ENCODE results near the gene MAPK10.

The MAPK10 gene

DNA sequence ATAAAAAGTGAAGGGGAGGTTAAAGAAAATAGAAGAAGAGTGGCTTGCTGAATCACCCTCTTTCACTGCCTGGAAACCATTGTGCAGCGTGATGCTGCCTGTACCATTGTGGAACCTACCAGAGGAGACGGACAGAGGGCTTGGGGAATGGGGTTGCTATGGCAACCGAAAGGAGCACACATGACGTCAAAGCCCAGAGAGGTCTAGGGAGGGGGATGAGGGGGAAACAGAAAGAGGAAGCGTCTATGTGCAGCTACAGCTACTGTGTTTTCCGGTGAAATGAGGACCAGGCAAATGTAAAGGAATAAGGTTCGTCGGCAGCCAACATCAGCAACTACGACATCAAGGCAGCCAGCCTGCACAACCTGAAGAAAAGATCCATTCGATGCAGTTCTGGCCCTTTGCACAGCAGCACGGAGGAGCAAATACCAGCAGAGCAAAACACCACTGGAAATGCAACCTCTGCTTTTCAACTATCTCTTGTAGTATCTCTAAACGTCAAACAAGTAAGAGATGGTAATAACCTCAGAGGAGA lies at the start of gene MAPK10:
Gene MAPK10, minus strand, starts transcription at position 110 of the 535 bp plus-strand sequence.
- peak; percentile 91 for DNase-seq

DNA sequence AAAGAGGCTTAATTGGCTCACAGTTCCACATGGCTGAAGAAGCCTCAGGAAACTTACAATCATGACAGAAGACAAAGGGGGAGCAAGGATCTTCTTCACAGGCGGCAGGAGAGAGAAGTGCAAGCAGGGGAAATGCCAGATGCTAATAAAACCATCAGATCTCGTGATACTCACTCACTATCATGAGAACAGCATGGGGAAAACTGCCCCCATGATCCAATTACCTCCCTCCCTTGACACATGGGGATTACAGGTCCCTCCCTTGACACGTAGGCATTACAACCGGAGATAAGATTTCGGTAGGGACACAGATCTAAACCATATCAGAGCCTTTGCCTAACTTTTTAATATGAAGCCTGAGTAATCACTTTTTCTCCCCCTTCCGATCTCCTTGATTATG lies 43.7 kb upstream of the MAPK10 start:
- no peak for DNase-seq

DNA sequence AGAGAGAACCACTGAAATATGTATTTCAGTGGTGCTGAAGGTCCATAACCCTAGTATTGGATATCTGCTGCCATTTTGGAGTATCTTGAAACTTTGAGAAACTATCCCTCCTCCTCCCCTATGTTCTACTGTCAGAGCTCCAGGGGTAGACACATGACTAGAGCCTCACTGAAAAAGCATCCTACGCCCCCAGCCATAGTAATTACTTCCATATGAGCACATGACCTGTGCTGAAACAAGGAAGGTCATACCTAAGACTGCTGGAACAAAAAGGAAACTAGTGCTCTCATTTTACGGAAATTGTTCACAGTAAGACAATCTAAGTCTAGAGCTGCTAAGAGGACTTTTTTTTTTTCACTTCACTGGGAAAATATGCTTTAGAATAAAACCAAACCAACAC lies 42.0 kb upstream of the MAPK10 start:
- DNase-seq = no peak

DNA sequence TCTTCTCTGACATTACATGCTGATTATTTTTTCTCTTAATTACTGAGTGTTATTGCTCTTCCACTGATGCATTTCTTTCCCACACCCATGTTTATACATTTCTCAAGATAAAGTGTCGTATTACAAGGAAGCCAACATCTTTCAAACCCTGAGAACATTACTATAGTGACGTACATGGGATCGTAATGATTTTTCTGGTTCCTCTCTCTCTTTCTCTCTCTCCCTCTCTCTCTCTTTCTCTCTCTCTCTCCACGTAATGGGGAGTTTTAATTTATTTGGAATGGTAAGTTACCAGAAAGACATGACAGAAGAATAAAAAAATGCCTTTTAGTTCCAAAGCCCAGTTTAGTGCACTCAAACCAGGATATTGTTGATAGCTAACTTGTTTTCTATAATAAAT lies 40.4 kb upstream of the MAPK10 start:
- DNase-seq = no peak

DNA sequence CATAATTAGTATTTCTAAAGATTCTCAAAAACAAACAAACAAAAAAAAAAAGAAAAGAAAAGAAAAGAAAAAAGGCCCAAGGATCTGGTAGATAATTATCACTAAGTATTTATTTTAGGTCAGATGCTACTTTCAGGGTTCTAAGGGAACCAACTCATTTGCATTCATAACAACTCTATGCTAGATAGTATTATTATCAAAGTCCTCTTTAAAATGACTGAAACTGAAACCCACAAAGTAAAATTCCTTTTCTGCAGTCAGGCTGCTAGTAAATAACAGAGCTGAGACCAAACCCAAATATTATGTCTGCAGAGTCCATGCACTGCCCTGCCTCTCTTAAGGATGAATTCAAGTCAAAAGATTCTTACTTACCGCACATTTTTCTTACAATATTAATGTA lies 38.3 kb upstream of the MAPK10 start:
- no peak for DNase-seq

DNA sequence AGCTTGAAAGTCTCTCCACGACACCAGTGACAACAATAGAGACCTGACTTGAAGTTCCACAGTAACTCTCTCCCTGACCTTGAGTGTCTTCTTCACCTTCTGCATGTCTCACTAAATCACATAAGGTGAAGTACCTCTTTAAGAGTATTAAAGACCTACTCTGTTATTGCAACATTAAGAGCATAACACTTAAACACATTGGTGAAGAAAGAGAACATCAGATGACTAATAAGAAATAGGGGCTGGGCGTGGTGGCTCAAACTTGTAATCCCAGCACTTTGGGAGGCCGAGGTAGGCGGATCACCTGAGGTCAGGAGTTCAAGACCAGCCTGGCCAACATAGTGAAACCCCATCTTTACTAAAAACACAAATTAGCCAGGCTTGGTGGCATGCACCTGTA lies 33.9 kb upstream of the MAPK10 start:
- no peak for DNase-seq

DNA sequence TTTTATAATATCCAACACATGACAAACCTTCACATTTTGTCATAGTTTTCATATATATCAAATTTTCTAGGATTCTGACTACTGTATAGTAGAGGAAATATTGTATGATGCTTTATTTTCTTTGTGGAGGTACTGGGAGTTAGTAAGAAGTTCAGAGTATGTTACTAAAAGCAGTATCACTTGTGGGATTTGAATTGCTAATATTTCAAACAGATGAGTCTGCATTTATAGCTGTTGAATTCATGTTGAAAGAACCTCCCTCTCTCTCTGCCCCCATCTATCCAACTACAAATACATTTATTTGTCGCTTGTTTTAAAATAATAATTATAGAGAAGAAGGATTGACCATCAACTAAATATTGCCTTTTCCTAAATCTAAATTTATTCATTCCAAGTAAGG lies 29.8 kb upstream of the MAPK10 start:
- no peak for DNase-seq

DNA sequence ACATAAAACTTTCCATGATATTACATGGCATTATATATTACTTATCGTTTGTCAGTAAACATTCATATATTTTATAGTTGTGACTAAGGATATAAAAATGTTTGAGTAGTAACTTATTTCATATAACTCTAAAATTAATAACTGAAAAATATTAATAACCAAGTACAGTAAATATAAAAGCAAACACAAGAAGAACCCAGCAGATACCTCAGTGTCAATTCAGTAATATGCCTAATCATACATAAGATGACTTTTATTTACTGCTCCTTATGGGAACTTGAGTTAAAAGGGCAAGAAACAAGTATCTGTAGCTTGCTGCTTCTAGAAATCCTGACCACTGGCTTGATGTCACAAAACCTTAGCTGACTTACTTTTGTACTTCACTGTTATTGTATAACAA lies 28.4 kb upstream of the MAPK10 start:
- no peak for DNase-seq

DNA sequence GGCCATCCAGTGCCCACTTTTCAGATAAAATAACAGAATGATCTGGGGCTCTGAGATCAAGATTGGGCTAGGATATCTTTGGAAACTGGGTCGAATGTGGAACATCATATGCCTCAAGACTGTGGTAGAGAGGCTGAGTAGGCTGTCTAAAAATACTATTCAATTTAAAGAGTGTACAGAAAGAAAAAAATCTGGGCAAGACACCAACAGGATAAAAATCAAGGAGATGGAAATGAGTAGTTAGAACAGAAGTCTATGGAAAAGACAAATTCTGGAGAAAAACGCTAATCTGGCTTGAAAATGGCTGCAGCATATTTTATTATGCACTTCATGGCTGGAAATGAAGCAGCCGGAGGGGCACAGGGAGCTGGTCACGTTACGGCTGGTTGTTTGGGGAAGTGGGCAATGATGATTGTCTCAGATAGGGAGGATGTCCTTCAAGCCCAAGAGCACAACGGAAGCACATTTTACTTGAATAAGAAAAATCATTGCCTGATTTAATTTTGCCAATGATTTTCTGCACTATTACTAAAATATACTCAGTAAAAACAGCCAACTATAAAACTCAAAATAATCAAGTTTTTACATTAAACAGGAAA lies 27.1 kb upstream of the MAPK10 start:
- DNase-seq = no peak

DNA sequence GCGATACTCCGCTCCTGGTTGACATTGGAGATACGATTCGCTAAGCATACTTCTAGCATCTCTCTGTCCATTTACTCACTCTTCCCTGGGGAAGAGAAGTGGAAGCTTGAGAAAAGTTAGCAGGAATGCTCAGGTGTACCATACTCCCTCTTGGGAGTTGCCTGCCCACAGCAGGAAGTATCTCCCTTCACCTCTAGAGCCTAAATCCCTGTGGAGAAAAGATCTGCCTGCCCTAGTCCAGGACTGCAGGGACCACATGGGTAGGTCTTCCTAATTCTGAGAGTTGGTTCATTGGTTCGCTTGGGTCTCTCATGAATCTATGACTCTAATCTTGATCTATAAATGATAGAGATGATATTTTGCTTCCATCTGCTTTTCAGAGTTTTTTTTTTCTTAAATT lies 26.3 kb upstream of the MAPK10 start:
- no peak for DNase-seq

DNA sequence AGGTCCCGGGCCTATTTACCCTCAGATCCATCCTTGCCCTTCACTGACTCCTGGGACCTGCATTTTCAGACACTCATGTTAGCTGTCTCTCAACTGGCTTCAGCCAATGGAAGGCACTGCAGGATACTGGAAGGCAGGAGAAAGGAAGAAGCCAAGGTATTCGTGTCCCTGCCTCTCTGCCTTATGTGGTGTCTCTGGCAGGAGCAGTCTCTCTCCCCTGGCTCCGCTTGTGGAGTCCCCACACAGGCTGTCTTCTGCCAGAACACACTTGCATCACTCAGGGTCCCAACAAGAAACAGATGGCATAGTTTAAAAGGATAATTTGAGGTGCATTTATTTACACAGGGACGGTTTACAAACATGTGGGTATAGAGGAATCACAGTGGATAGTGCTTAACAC lies 21.6 kb upstream of the MAPK10 start:
- no peak for DNase-seq

DNA sequence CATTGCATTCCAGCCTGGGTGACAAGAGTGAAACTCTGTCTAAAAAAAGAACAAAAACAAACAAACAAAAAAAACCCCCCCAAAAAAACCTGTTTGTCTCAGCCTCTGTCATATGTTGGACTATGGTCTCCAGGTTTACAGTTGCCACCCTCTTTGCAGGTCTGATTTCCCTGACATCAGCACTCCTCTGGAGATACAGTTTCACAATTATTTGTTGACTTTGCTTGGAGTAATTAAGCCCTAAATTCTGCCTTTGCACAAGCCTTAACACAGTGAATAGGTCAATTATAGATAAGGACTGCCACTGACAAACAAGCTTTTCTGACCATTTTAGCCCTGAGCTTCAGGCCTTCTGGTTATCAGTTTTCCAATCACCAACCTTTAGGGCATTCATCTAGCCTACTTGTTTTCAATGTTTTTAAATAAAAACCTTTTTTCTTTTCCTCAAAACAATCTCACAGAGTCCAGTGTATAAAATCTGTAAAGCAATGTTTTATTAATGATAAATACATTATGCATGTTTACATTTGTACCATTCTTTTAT lies 20.4 kb upstream of the MAPK10 start:
- DNase-seq = peak; percentile 34

DNA sequence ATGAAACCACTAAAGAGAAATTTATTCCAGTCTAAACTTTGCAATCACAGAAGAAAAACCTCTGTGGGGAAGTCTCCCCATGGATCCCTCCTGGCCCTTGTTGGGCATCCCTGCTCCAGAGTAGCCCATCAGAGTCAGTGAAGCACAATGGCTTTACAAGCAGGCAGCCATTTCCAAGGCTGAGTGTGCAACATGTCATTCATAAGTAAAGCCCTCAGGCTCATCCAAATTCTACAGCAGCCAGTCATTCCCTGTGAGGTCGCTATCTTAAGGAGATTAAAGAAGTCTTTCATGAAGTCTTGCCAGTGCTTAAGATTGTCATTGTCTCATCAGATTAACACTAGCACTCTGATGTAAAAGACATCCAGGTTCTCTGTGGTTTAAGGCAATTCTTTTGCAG lies 17.0 kb upstream of the MAPK10 start:
- no peak for DNase-seq

DNA sequence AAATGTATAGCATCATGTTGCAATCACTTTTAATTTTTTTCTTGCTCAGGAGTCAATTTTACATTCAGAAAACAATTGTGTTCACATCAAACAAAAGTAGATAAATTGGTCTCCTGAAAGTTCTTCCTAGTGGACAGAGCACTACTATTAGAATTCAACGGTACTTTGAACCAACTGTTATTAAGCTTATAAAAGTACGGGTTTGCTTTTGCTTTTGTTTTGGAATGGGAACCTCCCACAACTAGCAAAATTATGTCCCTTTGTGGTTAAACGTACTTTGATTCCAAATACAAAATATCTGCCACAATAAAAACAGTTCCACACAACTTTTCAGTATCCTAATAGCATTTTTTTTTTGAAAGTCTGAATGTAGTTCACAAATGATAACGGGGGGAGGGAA lies 8.6 kb upstream of the MAPK10 start:
- no peak for DNase-seq

DNA sequence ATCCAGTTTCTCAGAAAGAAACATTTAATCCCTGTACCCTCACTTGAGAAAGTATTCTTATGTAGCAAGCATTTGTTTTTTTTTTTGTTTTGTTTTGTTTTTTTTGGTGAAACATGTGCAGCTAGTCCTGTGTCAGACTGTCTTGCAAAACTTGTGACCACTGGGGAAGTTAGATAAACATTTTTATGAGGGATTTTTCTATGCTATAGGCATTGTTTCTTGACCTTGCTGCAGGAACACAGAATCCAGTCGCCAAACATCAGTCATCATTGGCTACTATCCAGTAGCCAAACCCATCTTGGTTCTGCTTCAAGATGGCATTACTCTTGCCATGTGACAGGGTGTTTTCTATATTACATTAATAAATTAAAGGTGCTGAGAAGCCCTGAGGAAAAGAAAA lies 7.7 kb upstream of the MAPK10 start:
- DNase-seq = no peak

DNA sequence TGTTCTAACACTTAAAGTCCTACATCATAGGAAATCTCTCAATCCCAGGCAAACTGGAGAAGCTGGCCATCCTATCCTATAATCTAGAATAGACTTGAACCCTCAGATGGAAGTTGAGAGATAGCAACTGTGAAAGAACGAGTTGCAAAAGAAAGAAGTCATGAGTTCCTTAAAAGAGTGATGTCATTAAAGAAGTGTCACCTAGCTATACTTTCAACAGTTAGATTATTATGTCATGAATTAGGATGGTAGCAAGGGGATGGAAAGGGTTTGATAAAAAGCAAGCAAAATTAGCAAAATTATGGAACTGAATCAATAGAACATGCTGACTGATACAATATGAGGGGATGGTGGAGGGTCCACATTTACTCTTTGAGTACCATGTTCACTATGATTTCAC lies 7.1 kb upstream of the MAPK10 start:
- DNase-seq = no peak

DNA sequence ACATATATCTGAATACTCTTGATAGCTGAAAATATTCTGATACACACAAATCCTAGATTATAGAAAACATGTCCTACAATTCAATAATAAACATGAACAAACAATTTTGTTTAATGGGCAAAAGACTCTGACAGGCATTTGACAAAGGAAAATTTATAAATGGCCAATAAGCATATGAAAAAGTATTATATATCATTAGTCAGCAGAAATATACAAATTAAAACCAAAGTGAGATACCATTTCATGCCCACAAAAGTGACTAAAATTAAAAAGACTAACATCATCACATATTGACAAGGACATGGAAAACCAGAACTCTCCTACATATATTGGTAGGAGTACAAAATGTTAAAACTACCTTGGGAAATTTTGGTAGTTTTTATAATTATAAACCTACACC lies 2.7 kb upstream of the MAPK10 start:
- DNase-seq = no peak

DNA sequence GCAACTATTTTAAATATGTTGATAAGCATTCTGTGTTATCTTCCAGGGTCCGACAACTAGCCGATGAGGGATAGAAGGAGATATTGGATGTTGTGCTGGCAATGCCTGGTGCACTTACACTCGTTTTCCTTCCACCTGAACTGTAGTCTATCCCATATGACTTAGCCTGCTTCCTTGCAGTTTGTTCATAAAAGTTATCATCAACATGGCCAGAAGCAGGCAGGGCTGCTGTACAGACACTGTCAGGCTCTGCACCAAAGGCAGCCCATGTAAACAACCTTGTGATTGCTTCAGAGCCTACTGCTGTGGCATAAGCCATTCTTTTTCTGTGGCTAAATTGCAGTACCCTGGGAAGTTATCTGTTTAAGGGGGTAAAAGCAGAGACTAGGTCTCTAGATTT lies 1.6 kb downstream of the MAPK10 start:
- no peak for DNase-seq

DNA sequence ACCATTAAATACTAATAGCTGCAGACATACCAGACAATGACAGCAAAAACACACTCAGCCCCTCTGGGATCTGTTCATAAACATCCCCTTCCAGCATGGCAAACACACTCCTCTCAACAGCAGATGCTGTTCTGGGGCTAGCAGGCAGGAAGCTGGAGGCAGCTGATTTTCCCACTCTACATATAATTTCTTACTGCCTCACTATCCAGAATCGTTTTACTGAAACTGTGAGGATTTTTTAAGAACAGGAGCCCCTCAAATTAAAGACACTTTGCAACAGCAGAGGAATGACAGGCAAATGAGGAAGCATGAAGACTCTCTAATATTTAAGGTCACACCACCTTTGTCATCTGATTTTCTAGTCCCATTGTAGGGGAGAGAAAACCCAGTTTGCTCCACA lies 2.2 kb downstream of the MAPK10 start:
- DNase-seq = no peak

DNA sequence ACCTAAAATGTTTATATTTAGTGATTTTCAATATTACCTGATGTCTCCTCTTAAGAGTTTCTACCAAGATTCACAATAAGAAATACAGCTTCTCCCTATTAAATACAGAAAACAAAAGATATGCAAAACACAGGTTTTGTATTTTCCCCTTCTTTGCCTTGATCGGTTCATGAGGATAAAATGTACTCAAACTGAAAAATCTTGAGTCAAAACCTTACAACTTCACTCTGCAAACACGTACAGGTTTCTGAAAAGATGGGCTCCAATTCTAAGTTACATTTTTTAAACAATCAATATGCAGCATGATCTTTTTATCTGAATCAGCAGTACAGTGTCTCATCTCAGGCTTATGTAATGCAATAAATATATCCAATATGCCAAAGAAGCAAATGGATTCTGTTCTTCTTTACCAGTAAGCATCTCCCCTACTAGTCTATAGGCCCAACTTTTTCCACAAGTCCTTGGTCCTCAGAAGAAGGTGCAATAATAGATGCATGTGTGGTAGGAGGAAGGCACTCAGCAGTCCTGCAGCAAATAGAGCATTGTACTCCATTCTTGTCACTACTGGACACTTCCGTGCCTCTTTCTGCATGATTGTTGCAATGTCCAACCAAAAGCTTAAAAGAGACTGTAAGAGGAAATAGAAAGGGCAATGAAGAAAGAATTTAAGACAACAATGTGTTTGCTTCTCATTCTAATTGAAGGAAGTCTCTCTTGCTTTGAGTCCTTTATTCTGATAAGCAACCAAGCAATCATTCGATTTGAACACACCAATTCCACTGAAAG lies 3.2 kb downstream of the MAPK10 start:
- DNase-seq = no peak

DNA sequence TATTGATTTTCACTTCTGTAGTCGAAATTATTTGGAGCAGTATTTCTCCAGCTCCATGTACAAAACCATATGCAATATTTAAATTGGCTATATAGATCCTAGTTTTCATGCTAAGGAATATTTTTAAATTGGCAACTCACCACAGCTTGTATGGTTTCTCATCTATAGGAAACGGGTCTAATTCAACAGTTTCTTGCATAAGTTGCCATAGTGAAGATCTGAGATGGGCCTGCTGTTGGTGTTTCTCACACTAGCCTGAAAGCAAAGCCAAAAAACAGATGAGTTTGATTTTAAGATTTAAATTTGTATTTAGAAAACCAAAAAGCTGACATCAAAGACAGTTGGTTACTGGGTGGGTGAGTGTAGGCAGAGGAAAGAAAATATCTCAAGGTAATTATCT lies 5.5 kb downstream of the MAPK10 start:
- no peak for DNase-seq

DNA sequence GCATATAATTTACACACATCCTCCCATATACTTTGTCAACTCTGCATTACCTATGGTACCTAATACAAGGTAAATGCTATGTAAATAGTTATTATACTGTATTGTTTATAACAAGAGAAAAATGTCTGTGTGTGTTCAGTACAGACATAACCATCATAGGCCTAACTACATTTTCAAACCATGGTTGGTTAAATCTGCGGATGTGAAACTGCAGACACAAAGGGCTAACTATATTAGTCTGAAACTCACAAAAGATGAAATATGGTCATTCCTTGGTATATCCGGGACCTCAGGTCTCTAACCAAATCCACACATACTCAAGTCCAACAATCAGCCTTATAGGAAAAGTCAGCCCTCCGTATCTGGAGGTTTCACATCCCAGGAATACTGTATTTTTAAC lies 13.5 kb downstream of the MAPK10 start:
- no peak for DNase-seq

DNA sequence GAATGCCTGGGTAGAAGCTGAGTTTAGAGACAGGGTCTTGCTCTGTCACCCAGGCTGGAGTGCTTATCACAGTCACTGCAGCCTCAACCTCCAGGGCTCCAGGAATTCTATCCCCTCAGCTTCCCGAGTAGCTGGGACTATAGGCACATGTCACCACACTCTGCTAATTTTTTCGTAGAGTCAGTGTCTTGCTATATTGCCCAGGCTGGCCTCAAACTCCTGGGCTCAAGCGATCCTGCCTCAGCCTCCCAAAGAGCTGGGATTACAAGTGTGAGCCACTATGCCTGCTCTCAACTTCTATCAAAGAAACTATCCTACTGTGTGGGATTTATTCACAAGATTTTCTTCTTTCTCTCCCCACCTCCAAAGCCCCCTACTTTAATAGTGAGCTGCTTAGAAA lies 15.7 kb downstream of the MAPK10 start:
- DNase-seq = no peak

DNA sequence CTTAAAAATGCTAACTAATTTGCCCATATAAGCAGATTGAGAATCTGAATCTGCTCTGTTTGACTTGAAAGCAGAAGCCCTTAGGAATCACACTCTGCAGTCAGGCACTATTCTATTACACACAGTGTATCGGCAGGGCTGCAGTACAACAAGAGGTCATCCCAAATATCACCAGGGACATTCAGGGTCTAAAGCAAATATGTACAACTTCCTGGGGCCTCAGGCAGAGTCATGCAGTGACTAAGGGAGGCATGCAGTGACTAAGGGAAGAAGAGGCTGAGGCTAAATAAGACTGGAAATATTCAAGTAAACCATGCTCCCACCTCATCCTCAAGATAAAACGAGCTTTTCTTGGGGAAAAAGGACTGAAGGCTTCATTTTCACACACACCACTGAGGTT lies 20.9 kb downstream of the MAPK10 start:
- no peak for DNase-seq

DNA sequence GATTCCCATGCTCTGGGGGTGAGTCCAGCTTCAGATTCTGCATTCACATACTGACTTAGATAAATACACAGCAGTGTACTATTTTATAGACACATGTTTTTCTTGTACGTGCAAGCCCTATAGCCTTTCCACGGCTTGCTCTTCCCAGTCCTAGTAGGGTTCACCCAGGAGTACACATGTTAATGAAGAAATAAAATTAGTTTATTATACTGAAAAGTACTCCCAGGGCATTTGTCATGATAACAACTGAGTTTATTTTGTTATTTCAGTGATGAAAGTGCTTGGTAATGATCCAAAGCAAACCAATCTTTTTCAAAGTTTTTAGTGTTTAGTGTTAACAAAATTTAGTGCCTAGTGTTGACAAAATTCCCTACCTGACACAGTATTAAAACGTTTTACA lies 21.3 kb downstream of the MAPK10 start:
- DNase-seq = no peak

All from COR-L47 (cell line).